Ascending aorta (tissue), 2 donors: ENCODE data around the gene ANKRD27. TPM values are rescaled to one million over a fixed set of nuclear protein-coding genes. Genes with fewer than 3 reads are reported as not detected.
"Not testable (repeated sequence)": the region's sequence is repeated elsewhere in the genome, so short reads cannot be mapped to it uniquely, and the experiment has no call there.

Experiments used
- DNase-seq, 2 donors: peaks; one replicate each; pipeline ENCODE4 v3.0.0-alpha.2; 2019; ENCODE audit warnings: low spot score in 2 of 2
- H3K27ac ChIP-seq, 2 donors: fragments of 200-600 bp; sonication (generic); one replicate each; pipeline ENCODE4 v1.5.1; 2016 to 2017; ENCODE audit warnings: mild to moderate bottlenecking in 1 of 2
- H3K27me3 ChIP-seq: fragments of 200-600 bp; sonication (generic); one replicate; pipeline ENCODE4 v1.5.1; 2017
- H3K36me3 ChIP-seq, 2 donors: fragments of 200-600 bp; sonication (generic); one replicate each; pipeline ENCODE4 v1.5.1; 2016
- H3K4me1 ChIP-seq, 2 donors: fragments of 200-600 bp; sonication (generic); one replicate each; pipeline ENCODE4 v1.5.1; 2016 to 2017; ENCODE audit warnings: mild to moderate bottlenecking in 1 of 2
- H3K4me3 ChIP-seq, 2 donors: fragments of 200-600 bp; sonication (generic); one replicate each; pipeline ENCODE4 v1.5.1; 2016 to 2017; ENCODE audit warnings: mild to moderate bottlenecking in 1 of 2
- H3K9me3 ChIP-seq, 2 donors: fragments of 200-600 bp; sonication (generic); one replicate each; pipeline ENCODE4 v1.5.1; 2016
- intact Hi-C: fragments of 100-400 bp; cut with DNase I; formaldehyde crosslinking; loops from one replicate; pipeline ENCODE4 v1.15.1; 2023
- total RNA-seq: library from RNA; depleted of rRNA; stranded (reverse); fragments of >200 nt; gene quantifications from one replicate; pipeline ENCODE4 v1.1.0, GENCODE V29; 2016
- TF ChIP-seq, protein P1 (sequence below), 3 experiments: fragments of 200-600 bp in 2 of 3; fragments of 450-650 bp in 1 of 3; sonication (generic) in 2 of 3; IDR thresholded peaks; one replicate each; pipeline ENCODE4 v1.5.1; 2016 to 2019; ENCODE audit warnings: antibody characterized with exemption in 3 of 3, mild to moderate bottlenecking in 1 of 3, moderate library complexity in 1 of 3

The ANKRD27 gene
- total RNA-seq, 1 donor from 2014 or later: 17.3 TPM

DNA sequence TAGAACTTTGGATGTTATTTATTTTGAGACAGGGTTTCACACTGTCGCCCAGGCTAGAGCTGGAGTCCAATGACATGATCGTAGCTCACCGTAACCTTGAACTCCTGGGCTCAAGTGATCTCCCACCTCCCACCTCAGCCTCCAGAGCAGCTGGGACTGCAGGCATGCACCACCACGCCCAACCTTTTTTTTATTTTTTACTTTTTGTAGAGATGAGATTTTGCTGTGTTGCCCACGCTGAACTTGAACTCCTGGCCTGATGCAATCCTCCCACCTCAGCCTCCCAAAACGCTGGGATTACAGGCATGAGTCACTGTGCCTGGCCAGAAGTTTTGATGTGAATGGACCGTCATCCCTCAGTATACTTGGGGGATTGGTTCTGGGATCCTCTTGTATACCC is 13.7 kb downstream of the ANKRD27 start:
- Histone ChIP-seq H3K4me3 (no peak overlapping the region), H3K27me3 (no peaks in the 10 kb centered on the region), H3K36me3 (peaks cover 6 to 23% of the 10 kb centered on the region in 2 donors), H3K27ac (no peak overlapping the region), H3K9me3 (no peaks in the 10 kb centered on the region), H3K4me1 (no peaks in the 10 kb centered on the region)
- TF ChIP-seq, protein P1, sequence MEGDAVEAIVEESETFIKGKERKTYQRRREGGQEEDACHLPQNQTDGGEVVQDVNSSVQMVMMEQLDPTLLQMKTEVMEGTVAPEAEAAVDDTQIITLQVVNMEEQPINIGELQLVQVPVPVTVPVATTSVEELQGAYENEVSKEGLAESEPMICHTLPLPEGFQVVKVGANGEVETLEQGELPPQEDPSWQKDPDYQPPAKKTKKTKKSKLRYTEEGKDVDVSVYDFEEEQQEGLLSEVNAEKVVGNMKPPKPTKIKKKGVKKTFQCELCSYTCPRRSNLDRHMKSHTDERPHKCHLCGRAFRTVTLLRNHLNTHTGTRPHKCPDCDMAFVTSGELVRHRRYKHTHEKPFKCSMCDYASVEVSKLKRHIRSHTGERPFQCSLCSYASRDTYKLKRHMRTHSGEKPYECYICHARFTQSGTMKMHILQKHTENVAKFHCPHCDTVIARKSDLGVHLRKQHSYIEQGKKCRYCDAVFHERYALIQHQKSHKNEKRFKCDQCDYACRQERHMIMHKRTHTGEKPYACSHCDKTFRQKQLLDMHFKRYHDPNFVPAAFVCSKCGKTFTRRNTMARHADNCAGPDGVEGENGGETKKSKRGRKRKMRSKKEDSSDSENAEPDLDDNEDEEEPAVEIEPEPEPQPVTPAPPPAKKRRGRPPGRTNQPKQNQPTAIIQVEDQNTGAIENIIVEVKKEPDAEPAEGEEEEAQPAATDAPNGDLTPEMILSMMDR (IDR thresholded peaks at IDR 0.05): no peak
- intact Hi-C loops: no loop called here
- DNase-seq: no peak

DNA sequence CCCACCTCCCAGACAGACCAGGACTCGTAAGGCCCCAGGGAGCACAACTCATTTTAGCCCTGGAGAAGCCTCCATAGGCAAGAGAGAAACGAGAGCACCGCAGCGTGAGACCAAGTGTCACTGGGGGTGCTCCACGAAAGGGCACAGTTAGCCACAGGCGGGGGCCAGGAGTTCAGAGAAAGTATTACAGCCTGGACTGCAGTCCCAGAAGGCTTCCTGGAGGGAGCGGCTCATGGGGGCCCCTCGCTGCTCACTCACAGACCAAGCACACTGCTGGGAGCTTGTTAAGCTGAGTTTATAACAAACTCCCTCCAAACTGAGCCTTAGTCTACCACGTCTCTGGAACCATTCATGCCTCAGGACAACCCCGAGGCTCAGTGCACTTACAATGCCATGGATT is 16.5 kb downstream of the ANKRD27 start:
- no peaks in the 10 kb centered on the region for H3K9me3 ChIP-seq
- no peak overlapping the region for H3K27ac ChIP-seq
- intact Hi-C loops: no loop called here
- DNase-seq: no peak
- peaks cover 18 to 46% of the 10 kb centered on the region in 2 donors for H3K36me3 ChIP-seq
- no peaks in the 10 kb centered on the region for H3K4me1 ChIP-seq
- TF ChIP-seq, protein P1 (IDR thresholded peaks at IDR 0.05): no peak
- H3K4me3 ChIP-seq: no peak overlapping the region
- no peaks in the 10 kb centered on the region for H3K27me3 ChIP-seq

DNA sequence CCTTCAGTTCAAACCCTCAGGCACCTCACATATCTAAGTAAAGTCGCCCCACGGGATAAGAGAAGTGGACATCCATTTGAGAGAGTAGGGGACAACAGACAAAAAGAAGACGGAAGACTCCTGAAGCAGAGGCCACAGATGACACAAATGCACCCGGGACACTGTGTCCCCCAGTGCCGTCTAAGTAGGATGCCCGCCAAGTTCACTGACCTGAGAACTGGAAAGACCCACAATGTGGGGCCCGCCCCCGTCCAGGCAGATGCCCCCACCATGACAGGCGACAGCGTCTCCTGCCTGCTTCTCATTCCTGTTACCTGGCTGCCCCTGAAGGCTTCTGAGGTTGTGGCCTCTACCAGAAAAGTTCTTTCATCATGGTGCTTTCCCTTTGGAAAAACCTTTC is 16.9 kb downstream of the ANKRD27 start:
- TF ChIP-seq, protein P1 (IDR thresholded peaks at IDR 0.05): no peak
- no peak for DNase-seq
- Histone ChIP-seq H3K36me3 (peaks cover 18 to 46% of the 10 kb centered on the region in 2 donors), H3K27me3 (no peaks in the 10 kb centered on the region), H3K4me3 (no peak overlapping the region), H3K27ac (no peak overlapping the region), H3K4me1 (no peaks in the 10 kb centered on the region), H3K9me3 (no peaks in the 10 kb centered on the region)
- intact Hi-C loops: no loop called here

DNA sequence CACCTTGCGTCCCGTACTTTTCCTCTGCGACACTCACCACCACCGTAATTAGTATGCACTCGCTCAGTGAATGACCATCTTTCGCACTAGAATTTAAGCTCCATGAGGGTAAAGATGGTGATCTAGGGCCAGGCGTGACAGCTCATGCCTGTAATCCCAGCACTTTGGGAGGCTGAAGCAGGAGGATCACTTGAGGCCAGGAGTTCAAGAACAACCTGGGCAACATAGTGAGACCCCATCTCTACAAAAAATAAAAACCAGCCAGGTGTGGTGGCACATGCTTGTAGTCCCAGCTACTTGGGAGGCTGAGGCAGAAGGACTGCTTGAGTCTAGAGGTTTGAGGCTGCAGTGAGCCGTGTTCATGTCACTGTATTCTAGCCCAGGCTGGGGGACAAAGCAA is 18.6 kb downstream of the ANKRD27 start:
- DNase-seq, H3K27me3 ChIP-seq, intact Hi-C loops, H3K4me1 ChIP-seq, H3K4me3 ChIP-seq, H3K27ac ChIP-seq, H3K9me3 ChIP-seq: not testable (repeated sequence)
- H3K36me3 ChIP-seq: peaks cover 18 to 46% of the 10 kb centered on the region in 2 donors

DNA sequence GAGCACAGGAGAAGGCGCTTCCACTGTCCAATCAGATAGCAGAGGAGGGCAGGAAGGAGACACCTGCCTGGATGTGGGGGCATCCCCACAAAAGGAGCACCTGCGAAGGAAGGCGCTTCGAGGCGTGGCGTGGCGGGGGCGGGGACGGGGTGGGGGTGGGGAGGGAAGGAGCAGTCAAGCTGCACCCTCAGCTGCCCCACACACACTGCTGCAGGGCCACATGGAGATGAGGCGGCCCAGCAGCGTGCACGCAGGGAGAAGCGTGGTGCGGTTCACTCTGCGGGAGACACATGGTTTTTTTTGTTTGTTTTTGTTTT is 21.4 kb downstream of the ANKRD27 start:
- Histone ChIP-seq H3K27ac (no peak overlapping the region), H3K36me3 (peaks cover 29 to 56% of the 10 kb centered on the region in 2 donors)

DNA sequence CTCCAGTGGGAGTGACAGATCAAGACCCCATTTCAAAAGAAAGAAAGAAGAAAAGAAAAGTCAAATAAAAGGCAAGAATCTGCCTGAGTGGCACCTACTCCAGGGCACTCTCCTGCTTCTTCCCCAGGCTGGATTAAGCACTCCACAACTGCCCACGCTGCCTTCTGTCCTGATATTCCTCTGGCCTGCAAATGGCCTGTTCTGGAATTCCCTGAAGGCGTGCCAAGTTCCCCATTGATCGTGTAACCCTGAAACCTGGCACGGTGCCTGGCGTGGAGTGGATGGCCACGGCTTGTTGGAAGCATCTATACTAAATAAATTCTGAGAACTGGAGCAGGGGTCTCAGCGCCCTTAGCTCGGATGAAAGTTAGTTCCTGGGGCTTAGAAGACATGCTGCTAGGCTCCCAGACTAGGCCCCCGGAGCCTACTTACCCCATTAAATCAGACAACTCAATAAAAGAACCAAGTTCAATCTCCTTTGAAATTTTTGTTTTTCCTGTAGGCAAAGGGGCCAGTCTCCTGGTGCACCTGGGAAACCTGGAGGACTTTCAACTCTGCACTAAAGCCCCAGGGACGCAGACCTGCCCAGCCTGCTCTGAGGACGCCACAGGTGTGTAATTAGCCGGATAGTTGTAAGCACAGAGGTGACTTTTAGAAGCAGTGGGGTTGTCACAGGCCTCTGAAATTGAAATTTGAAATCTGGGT is 21.9 kb downstream of the ANKRD27 start:
- Histone ChIP-seq H3K27ac (no peak overlapping the region), H3K4me1 (no peaks in the 10 kb centered on the region), H3K9me3 (no peaks in the 10 kb centered on the region), H3K27me3 (no peaks in the 10 kb centered on the region), H3K4me3 (no peak overlapping the region), H3K36me3 (peaks cover 29 to 55% of the 10 kb centered on the region in 2 donors)
- intact Hi-C loops: no loop called here
- TF ChIP-seq, protein P1 (IDR thresholded peaks at IDR 0.05): no peak
- DNase-seq: no peak

More for the DNA sequence above, 21.4 kb downstream of the ANKRD27 start:
- DNase-seq: no peak
- intact Hi-C loops: no loop called here
- Histone ChIP-seq H3K9me3 (no peaks in the 10 kb centered on the region), H3K27me3 (no peaks in the 10 kb centered on the region), H3K4me1 (no peaks in the 10 kb centered on the region), H3K4me3 (no peak overlapping the region)
- TF ChIP-seq, protein P1 (IDR thresholded peaks at IDR 0.05): no peak

DNA sequence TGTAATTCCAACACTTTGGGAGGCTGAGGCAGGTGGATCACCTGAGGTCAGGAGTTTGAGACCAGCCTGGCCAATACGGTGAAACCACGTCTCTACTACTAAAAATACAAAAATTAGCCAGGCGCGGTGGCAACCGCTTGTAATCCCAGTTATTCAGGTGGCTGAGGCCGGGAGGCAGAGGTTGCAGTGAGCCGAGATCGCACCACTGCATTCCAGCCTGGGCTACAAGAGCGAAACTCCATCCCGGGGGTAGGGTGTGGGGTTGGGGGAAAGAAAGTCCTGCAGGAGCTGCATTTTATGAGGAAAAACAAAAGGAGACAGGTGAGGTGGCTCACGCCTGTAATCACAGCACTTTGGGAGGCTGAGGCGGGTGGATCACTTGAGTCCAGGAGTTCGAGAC is 22.6 kb downstream of the ANKRD27 start:
- intact Hi-C loops, H3K9me3 ChIP-seq, H3K4me1 ChIP-seq, H3K27ac ChIP-seq, H3K4me3 ChIP-seq, H3K27me3 ChIP-seq, DNase-seq: not testable (repeated sequence)
- H3K36me3 ChIP-seq: peaks cover 34 to 55% of the 10 kb centered on the region in 2 donors
